GM19193 (cell line): ENCODE measurements around the gene PCTP.

Experiments
- POLR2A ChIP-seq: IDR thresholded peaks from 4 replicates; pipeline ENCODE4 v1.6.1; 2011; ENCODE audit not compliant: insufficient read depth, insufficient read length; ENCODE audit errors: extremely low read depth

PCTP gene

DNA sequence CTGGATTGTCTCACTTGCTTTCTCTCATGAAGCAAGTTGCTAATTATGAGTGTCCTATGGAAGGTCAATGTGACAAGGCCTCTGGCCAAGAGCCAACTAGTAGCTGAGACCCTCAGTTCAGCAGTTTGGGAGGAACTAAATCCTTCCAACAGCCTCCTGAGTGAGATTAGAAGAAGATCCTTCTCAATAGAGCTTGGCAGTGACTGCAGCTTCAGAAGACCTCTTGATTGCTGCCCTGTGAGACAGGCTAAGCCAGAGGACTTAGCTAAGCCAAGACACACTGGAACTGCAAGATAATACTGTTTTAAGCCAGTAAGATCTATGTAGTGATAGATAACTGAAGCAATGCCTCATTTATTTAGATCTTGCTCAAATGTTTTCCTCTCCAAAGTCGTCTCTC is 34.3 kb downstream of the PCTP start:
- TF ChIP-seq POLR2A: no peak

DNA sequence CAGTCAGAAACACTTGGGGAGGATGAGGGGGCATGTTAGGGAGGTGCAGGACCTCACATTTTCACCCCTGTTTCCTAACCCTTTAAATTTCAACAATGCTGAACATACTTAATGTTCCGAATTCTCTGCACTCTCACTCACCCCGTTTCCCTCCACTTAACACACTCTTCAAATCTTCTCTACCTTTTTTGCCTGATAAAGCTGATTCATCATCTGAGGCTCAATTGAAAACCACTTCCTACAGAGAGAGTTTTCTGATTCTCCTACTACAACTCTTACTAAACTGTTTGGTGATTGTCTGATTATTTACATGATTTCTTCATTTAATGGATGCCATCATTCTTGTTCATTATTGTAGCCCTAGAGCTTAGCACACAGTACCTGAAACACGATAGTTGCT is 42.4 kb downstream of the PCTP start:
- TF ChIP-seq POLR2A: no peak

- TF ChIP-seq POLR2A: no peak
Measured at GRCh38 chr17:55794725-55795482, 44.1 kb downstream of the PCTP start.

DNA sequence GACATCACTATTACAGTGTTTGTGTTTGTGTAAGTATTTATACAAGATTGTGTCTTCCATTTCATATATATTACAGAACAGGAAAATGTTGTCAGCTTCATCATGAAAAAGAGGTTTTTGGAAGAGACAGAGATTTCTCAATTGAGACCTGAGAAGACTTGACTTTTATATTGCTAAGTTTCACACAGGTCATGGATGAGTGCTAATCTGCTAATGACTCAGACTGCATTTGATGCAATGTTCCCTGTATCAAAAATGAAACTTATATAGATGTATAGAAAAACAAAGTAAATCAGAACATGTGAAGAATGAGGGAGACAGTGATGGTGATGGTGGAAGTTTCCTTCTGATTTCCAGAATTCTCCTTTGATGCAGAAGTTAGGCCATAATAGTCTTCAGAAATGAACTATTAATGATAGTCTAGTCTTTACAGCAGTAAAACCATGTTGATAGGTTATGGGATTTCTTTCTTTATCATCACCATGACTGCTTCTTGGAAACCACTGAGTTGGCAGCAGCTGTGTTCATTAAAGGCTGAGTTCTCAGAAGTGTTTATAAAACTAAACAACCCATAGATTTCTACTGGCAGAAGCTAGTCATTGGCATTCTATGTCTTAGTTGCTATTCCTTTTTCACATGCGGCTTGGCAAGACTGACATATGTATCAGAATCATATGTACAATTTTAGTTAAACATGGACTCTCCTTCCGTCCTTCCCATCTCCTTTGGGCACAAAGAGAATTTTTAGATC is 56.1 kb downstream of the PCTP start:
- TF ChIP-seq POLR2A: no peak

GRCh38 chr17:55811536-55811935 is 60.7 kb downstream of the PCTP start:
- TF ChIP-seq POLR2A: no peak

DNA sequence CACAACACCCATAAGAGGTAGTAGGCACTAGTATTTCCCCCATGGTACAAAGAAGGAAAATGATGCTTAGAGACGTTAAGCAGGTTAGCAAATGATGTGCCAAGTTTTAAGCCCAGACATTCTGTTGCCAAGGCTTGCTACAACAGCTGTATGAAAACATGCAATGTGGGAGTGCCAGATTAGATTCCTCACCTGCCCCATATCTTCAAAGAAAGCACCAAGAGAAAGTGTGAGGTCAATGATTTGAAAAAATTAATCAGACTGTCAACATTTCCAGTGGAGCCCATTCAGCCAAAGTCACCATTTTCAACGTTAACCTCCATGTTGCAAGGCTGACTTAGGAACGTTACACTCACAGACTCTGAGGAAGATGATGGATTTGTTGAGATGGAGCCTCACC is 61.5 kb downstream of the PCTP start:
- TF ChIP-seq POLR2A: no peak

- no peak for TF ChIP-seq POLR2A
Measured at GRCh38 chr17:55813944-55814343, 63.1 kb downstream of the PCTP start.

- no peak for TF ChIP-seq POLR2A
Measured at GRCh38 chr17:55814377-55814776, 63.5 kb downstream of the PCTP start.

- no peak for TF ChIP-seq POLR2A
Measured at GRCh38 chr17:55816532-55817396, 65.9 kb downstream of the PCTP start.

- TF ChIP-seq POLR2A: no peak
Measured at GRCh38 chr17:55817397-55817709, 66.5 kb downstream of the PCTP start.

- TF ChIP-seq POLR2A: no peak
Measured at GRCh38 chr17:55818026-55818425, 67.2 kb downstream of the PCTP start.

- no peak for TF ChIP-seq POLR2A
Measured at GRCh38 chr17:55818451-55819375, 67.9 kb downstream of the PCTP start.

DNA sequence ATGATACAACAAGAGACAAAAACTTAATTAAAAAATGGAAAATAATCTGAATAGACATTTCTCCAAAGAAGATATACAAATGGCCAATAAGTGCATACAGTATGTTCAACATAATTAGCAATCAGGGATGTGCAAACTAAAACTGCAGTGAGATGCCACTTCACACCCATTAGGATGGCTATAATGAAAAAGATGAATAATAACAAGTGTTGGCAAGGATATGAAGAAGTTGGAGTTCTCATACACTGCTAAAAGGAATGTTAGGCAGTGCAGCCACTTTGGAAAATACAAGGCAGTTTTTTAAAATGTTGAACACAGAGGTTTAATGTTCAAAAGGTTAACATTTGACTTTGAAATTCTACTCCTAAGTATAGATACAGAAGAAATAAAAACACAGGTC is 69.8 kb downstream of the PCTP start:
- TF ChIP-seq POLR2A: no peak

GRCh38 chr17:55822028-55822427 is 71.2 kb downstream of the PCTP start:
- no peak for TF ChIP-seq POLR2A
